Measurements from ENCODE around the gene SCNN1B.
"Not testable (repeated sequence)": the region's sequence is repeated elsewhere in the genome, so short reads cannot be mapped to it uniquely, and the experiment has no call there.

SCNN1B gene

DNA sequence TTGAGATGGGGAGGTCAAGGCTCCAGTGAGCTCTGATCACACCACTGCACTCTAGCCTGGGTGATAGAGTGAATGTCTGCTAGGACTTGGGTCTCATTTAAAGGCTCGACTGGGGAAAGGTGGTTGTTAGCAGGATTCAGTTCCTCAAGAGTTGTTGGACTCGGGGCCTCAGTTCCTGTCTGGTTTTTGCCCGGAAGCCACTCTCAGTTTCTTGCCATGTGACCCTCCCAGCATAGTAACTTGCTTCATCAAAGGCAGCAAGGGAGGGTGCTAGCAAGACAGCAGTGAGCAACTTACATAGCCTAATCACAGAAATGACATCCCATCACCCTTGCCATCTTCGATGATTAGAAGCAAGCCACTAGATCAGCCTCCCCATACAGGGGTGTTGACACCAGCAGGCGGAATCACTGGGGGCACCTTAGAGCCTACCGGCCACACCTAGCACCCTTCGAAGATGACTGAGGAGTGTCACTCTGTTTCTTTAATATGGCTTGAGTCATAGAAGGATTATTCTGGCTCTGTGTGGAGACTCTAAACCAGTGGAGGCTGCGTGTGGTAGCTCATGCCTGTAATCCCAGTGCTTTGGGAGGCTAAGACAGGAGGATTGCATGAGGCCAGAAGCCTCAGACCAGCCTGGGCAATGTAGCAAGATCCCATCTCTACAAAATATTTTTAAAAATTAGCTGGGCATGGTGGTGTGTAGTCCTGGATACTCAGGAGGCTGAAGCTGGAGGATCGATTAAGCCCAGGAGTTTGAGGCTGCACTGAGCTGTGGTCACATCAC is 13.2 kb upstream of the SCNN1B start:
- no peak for DNase-seq

DNA sequence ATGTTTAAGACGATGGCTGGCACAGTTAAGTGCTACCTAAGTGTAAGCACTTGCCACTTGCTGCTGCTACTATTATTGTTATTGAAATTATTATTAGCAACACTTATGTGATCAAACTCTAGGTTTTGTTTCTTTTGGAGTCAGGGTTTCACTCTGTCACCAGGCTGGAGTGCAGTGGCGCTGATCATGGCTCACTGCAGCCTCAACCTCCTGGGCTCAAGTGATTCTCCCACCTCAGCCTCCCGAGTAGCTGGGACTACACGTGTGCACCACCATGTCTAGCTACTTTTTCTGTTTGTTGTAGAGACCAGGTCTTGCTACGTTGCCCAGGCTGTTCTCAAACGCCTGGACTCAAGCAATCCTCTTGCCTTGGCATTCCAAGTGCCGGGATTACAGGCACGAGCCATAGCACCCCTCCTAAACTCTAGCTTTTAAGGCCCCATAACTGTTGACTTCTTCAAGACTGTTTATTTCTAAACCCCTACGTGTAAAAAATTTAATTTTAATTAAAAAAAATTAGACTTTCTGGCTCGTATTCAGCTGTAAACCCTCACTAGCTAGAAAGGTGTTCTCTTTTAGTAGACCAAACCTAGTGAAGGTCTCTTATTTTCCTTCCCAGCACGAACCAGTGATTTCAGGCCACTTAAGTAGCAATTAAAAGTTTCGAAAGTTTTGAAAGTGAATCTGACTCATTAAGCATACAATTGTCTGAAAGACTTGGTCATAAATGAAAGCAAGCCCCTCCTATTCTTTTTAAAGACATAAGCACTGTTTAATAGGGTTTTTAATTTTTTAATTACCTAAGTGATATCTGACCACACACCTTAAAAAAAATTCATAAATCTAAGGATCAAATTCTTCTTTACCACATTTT is 11.7 kb upstream of the SCNN1B start:
- no peak for DNase-seq

DNA sequence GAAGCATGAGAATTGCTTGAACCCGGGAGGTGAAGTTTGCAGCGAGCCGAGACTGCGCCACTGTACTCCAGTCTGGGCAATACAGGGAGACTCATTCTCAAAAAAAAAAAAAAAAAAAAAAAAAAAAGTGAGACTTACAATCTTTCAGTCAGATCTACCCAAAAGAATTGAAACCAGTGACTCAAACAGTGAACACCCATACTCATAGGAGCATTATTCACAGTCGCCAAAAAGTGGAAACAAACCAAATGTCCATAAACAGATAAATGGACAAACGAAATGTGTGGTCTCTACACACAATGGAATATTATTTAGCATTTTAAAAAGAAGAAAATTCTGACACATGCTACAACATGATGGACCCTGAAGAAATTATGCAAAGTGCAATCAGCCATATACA is 9.1 kb upstream of the SCNN1B start:
- no peak for DNase-seq

DNA sequence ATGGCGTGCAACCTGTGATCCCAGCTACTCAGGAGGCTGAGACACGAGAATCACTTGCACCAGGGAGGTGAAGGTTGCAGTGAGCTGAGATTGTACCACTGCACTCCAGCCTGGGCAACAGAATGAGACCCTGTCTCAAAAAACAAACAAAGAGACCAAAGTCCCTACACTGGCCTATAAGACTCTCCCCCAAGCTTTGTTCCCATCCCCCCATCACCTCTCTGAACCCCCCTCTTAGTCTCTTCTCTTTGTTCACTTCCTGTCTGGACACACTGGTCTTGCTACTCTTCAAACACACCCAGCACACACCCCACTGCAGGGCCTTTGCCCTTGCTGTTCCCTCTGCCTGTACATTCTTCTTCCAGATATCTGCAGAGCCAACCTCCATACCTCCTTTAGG is 7.8 kb upstream of the SCNN1B start:
- no peak for DNase-seq

GRCh38 chr16:23296994-23297393 is 5.1 kb upstream of the SCNN1B start:
- DNase-seq, result no peak

- no peak for DNase-seq
Measured at GRCh38 chr16:23298290-23298915, 3.7 kb upstream of the SCNN1B start.

- not testable (repeated sequence) for DNase-seq
Measured at GRCh38 chr16:23299815-23300214, 2.3 kb upstream of the SCNN1B start.

DNA sequence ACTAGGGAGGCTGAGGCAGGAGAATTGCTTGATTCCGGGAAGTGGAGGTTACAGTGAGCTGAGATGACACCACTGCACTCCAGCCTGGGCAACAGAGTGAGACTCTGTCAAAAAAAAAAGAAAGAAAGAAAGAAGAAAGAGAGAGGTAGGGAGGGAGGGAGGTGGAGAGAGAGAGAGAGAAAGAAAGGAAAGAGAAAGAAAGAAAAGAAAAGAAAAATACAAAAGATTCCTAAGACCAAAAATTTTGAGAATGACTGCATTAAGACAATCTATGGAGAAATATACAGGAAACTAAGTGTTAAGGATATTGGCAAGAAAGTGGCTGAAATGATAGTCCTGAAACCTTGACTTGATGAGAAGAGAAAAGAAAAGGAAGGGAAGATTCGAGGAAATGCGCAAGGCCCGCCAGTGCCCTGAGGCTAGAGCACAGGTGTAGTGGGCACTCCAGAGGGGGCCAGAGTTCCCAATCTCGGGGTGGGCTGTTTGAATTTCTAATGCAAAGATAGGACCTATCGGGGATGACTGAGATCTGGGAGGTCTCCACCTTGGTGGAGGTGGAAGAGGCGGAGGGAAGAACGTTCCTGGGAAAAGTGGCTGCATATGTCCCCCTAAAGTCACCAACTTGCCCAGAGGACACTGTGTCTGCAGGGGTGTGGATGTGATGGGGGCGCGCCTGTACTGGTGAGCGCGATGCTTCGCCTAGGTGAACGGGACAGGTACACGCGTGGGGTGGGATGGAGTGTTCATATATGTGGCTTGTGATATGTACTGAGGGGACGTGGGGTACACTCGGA is 654 bp upstream of the SCNN1B start:
- no peak for DNase-seq

DNA sequence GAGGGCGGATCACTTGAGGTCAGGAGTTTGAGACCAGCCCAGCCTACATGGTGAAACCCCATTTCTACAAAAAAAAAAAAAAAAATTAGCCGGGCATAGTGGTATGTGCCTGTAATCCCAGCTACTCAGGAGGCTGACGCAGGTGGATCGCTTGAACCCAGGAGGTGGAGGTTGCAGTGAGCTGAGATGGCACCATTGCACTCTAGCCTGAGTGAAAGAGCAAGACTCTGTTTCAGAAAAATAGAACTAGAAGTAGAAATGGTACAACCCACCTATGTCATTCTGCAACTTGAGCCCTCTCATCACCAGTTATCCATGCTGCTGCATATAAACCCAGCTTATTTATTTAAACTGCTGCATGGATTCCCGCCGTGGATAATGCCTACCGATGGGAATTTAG is 1.6 kb downstream of the SCNN1B start:
- DNase-seq, result no peak

DNA sequence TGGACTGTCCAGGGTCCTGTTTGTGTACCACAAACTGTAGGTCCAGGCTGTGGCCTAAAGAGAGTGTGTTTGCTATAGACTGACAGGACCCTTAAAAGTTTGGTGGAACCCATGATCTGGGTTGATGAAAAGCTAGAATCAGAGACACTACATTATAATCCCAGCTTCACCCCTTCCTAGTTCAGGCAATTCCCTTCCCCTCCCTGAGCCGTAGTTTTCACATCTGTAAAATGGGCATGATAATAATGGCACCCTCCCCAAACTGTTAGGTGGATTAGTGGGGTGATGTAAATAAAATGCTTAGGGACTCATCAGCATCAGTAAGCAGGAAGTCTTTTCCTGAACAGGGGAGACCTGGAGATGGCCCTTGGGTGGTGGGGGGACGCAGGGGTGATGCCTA is 2.5 kb downstream of the SCNN1B start:
- no peak for DNase-seq

DNA sequence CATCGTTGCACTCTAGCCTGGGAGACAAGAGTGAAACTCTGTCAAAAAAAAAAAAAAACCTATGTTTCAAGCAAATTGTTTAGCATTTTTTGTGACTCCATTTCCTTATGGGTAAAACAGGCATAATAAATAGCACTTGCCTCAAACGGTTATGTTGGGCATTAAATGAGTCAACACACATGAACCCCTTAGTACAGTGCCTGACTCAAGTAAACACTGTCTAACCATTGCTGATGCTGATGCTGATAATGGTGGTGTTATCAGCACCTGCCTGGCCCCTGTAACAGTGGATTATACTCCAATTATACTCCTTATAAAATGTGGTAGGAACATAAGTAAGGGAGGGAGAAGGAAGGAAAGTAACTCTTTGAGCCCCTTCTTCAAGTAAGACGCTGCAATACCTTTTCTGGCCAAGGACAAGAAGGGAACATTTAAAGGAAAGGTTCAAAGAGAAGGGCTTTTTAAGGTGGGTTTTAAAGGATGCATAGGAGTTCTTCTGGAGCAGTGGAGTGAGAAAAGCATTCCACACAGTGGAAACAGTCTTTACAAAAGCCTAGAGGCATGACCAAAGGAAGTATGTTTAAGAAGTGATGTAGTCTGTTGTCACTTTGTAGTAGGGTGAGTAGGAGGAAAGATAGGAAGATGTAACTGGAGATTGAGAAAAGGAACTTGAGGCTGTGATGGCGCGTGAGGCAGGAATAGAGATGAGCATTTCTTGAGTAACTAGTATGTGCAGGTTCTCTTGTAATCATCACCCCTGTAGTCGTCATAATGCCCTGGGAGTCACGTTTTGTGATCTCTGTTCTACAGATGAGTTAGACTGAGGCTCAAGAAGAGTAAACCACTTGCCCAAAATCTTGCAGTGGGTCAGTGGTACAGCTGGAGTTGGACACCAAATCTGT is 4.3 kb downstream of the SCNN1B start:
- DNase-seq, result no peak

DNA sequence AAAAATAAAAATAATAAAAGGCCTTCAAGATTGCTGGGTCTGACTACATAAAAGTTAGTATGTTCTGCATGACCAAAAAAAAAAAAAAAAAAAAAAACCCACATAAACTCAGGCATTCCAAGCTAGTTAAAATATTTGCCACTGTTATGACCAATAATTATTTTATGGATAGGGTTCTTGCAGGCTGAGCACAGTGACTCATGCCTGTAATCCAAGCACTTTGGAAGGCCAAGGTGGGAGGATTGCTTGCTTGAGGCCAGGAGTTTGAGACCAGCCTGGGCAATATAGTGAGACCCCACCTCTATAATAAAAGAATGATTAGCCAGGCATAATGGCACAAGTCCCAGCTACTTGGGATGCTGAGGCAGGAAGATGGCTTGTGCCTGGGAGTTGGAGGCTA is 8.1 kb downstream of the SCNN1B start:
- DNase-seq, result no peak

DNA sequence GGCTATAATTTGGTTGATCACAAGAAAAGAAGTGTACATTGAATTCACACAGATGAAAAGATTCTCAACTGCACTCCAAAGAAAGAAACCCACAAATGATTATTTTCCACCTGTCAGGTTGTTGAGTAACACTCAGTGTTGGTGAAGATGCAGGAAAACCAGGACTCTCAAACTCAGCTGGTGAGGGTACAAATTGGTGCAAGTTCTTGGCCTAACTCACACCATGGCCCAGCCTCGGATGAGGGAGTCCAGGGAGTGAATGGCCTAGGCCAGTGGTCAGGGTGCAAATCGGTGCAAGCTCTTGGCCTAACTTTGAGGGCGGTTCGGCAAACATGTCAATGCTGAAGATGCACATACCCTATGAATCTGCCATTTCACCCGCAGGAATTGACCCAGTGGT is 8.6 kb downstream of the SCNN1B start:
- no peak for DNase-seq

- no peak for DNase-seq
Measured at GRCh38 chr16:23316232-23316631, 14.1 kb downstream of the SCNN1B start.

DNA sequence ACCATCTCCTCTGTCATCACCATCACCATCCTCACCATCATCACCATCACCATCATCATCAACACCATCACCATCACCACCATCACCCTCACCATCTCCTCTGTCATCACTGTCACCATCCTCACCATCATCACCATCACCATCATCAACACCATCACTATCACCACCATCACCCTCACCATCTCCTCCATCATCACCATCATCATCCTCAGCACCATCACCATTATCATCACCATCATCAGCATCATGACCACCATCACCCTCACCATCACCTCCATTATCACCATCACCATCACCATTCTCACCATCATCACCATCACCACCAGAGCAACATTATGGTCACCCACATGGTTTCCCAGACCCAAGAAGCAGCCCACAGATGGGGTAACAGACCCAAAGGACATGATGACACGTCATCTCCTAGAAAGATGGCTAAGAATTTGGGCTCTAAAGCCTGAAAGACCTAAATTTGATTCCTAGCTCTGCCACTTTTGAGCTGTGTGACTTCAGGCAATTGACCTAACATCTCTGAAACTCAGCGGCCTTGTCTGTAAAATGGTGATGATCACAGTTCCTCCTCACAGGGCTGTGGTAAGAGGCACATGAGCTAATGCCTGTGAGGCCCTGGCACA is 14.6 kb downstream of the SCNN1B start:
- no peak for DNase-seq

GRCh38 chr16:23317266-23317661 is 15.2 kb downstream of the SCNN1B start:
- no peak for DNase-seq

GRCh38 chr16:23317751-23318150 is 15.6 kb downstream of the SCNN1B start:
- no peak for DNase-seq

DNA sequence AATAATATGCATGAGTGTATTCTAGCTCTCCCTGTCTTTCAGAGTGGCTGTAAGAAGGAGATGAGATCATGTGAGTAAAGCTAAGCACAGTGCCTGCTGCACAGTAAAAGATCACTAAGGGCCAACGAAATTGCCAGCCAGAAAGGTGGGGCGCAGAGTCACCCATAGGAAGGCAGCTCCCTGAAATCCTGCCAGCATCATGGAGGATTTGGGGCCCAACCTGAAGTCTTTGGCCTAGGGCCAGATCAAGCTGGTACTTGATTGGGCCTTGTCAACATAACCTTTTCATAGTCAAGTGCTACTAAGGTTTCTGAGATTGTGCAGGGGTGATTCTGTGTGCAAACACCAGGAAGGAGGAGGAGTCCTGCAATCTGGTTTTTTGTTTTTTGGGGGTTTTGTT is 16.5 kb downstream of the SCNN1B start:
- DNase-seq, result no peak

DNA sequence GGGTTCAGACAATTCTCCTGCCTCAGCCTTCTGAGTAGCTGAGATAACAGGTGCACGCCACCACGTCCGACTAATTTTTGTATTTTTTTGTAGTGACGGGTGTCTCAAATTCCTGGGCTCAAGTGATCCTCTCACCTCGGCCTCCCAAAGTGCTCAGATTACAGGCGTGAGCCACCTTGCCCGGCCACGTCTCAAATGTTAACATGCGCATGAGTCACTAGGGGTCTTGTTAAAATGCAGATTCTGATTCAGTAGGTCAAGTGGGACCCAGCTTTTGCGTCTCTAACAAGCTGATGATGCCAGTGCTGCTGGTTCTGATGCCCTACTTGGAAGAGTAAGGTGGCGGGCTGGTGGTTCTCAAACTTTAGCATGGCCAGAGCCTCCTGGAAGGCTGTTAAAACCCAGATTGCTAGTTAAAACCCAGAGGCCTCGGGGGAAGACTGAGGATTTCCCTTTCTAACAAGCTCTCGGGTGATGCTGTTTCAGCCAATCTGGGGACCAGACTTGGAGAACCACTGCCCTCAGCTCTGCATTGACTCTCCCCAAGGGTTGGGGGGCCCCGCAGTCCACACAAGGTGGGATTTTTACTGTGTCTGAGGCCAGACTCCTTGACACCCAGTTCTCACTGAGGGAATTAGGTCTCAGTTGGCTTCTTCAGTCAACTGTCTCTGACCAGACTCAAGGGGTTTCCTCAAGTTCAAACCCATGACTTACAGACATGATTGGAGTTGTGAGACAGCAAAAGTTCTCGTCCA is 17.9 kb downstream of the SCNN1B start:
- DNase-seq, result no peak

DNA sequence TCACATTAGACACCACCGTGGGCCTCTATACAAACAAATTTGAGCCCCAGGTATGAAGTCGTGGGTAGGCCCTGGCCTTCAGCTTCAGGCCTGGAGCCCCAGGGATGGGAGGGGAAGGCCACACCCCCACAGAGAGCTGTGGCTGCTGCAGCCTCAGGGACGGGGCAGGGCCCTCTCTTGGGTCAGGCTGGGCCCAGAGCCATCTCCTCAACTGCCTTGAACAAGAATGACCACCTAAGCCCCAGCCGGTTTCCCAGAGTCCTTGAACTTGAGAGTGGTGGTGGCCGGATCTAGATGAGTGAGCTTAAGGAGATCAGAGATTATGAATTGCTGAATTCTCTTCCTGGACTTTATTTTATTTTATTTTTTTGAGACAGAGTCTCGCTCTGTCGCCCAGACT is 18.6 kb downstream of the SCNN1B start:
- DNase-seq, result no peak

All from right forelimb (tissue), 1 donor.